GM21723 (cell line): ENCODE data around the gene UPP1.

ENCODE experiments used
- ATAC-seq: cut with Tn5 transposase; IDR thresholded peaks from one replicate; pipeline ENCODE4 v1.9.1; 2021; ENCODE audit warnings: mild to moderate bottlenecking, moderate library complexity; ENCODE audit not compliant: unreplicated experiment

UPP1 gene

GRCh38 chr7:48150086-48150485 lies 61.0 kb downstream of the UPP1 start:
- ATAC-seq, result no peak

DNA sequence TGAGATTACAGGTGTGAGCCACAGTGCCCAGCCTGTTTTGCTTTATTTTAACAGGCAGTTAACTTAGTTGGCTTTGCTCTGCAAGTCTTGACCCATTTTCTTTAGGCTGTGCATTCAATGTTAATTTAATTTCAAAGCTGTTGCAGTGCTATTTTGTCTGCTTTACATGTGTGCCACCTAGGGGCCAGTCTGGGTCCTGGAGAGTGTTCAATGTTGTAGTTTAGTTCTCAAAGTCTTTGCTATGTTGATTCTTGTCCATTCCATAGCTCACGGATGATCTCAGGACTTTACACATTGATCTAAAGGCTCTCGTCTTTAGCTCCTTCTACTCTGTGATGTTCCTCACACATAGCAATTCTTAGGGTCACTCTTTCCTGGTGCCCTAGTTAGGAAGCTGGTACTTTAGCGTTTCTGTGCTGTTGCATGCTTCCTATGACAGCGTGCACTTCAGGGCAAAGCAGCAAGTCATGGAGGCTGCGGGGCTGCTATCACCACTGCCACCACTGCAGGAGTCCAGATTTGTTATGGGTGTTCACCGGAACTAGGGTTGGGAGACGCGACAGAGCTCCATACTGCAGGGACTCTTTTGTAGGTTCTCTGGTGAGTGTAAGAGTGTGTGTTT lies 65.8 kb downstream of the UPP1 start:
- peak; percentile 68 for ATAC-seq
